WERI-Rb-1 (cell line): Measurements from ENCODE around the gene EMP1.

Experiments used
- DNase-seq: peaks from one replicate; pipeline ENCODE4 v3.0.0-alpha.2; 2020
- H3K27ac ChIP-seq: fragments of 250-450 bp; sonication (Bioruptor Pico); 2 replicates; pipeline ENCODE4 v1.5.1; 2020; ENCODE audit warnings: mild to moderate bottlenecking, moderate library complexity
- H3K27me3 ChIP-seq: fragments of 250-450 bp; sonication (Bioruptor Pico); 2 replicates; pipeline ENCODE4 v1.5.1; 2021; ENCODE audit warnings: mild to moderate bottlenecking, low read depth, moderate library complexity; ENCODE audit not compliant: insufficient read depth, severe bottlenecking
- H3K36me3 ChIP-seq: fragments of 250-450 bp; sonication (Bioruptor Pico); 2 replicates; pipeline ENCODE4 v1.5.1; 2020; ENCODE audit warnings: mild to moderate bottlenecking, moderate library complexity
- H3K4me3 ChIP-seq: 2 replicates; pipeline ENCODE4 v1.5.1; 2011; ENCODE audit warnings: low read depth, mild to moderate bottlenecking, control low read depth, low read length
- H3K9me3 ChIP-seq: fragments of 250-450 bp; sonication (Bioruptor Pico); 2 replicates; pipeline ENCODE4 v1.5.1; 2021; ENCODE audit warnings: mild to moderate bottlenecking, moderate library complexity; ENCODE audit not compliant: severe bottlenecking
- CTCF ChIP-seq: IDR thresholded peaks from 2 replicates; pipeline ENCODE4 v1.5.1; 2011; ENCODE audit warnings: low read depth, mild to moderate bottlenecking, control low read depth, inconsistent platforms, low read length

The EMP1 gene

DNA sequence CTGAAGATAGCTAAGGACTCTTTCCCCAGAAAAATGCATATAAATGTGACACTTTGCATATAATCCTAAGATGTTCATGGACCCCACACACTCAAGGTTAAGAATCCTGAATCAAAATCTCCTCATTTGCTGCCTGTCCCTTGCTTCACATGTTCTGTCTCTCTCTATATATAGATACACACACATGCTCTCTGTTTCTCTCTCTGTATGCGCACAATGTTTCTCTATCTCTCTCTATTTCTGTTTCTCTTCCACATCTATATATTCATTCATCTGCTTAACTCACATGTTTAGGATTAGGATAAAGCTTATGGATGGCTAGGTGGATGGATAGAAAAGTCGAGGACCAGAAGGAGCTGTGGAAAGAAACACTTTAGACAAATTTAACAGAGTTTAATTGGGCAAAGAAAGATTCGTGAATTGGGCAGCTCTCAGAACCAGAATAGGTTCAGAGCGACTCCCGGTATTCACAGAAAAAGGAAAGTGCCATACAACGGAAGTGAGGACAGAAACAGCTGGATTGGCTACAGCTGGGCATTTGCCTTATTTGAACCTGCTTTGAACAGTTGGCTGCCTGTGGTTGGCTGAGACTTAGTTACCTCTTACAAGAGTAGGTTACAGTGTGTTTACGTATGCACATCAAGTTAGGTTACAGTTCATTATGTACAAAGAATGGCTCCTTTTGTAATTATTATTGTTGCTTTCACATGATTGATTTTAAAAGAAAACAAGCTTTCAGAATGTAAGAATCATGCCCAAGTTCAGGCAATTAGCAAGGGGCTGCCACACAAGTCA, 57.6 kb downstream of the EMP1 start:
- Histone ChIP-seq H3K9me3 (no peaks in the 10 kb centered on the region), H3K4me3 (no peak overlapping the region), H3K36me3 (no peaks in the 10 kb centered on the region), H3K27ac (no peak overlapping the region), H3K27me3 (no peaks in the 10 kb centered on the region)
- no peak for TF ChIP-seq CTCF
- no peak for DNase-seq

DNA sequence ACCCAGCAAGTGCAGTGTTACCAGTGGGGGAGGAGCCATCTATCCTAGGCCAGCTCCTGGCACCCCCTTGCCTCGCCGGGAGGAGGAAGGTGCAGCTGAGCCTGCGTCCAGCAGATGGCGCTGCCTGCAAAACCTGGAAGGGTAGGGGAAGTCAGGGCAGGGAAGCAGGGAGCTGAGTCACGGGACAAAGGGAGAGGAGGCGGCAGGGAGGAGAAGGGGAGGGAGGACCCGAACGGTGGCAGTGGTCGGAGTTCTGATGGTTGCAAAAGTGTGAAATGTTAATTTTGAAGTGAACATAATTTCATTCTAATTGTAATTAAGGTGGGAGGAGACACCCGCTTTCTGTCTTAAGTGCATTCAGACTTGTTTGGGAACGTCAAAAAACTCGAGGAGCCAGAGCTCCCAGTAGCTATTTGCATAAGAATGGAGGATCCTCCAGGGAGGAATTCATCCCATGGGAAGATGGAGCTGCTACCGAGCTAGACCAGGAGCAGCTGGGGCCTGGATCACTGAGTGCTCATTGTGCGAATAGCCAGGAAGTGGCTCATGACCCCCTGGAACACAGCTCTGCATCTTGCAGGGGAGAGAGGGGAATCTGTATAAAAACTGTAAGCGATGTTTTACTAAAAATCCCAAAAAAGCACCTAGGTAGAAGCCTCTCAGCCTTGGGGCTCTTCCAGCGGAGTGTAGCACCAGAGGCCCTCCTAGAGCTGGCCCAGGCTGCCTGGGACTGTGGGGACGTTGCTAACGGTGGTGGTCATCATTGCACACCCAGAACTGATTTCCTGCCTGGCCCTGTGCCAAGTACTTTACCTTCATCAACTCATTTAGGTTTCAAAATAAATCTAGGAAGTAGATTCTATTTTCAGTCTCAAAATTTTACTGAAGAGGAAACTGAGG, 59.5 kb downstream of the EMP1 start:
- peak; percentile 94 for DNase-seq
- no peaks in the 10 kb centered on the region for H3K9me3 ChIP-seq
- peak overlapping the region; percentile 40 for H3K4me3 ChIP-seq
- TF ChIP-seq CTCF, result peak; percentile 94
- H3K27me3 ChIP-seq, result no peaks in the 10 kb centered on the region
- no peak overlapping the region; the same call in 1 of the 2 replicates for H3K27ac ChIP-seq
- H3K36me3 ChIP-seq, result no peaks in the 10 kb centered on the region

- DNase-seq, result no peak
- H3K4me3 ChIP-seq, result no peak overlapping the region
- no peak for TF ChIP-seq CTCF
- H3K27ac ChIP-seq, result no peak overlapping the region
- no peaks in the 10 kb centered on the region for H3K36me3 ChIP-seq
- H3K27me3 ChIP-seq, result no peaks in the 10 kb centered on the region
- H3K9me3 ChIP-seq, result no peaks in the 10 kb centered on the region
Observed at GRCh38 chr12:13256692-13257045, 60.1 kb downstream of the EMP1 start.

DNA sequence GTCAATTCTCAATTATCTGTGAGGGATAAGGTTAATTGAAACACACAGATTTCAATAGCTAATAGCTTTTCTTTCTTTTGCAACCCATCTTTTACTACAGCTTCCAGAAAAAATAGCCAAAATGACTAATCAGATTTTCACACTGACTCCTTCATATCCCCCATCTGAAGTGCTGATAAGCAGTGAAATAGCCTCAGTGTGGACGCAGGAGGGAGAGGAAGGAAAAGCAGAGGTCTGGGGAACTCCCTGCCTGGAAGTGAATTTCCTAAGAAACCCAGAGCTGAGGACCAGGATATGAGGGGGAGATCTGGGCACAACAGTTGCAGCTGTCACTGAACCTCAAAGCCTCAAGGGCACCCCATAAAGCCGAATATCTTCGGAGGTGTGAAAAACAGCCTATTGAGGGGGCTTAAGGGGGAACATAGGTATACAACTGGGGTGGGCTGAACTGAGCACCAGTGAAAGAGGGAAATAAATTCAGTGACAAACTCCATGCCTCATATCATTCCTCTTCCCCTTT, 60.9 kb downstream of the EMP1 start:
- TF ChIP-seq CTCF, result no peak
- H3K27ac ChIP-seq, result no peak overlapping the region
- no peaks in the 10 kb centered on the region for H3K9me3 ChIP-seq
- H3K27me3 ChIP-seq, result no peaks in the 10 kb centered on the region
- DNase-seq, result no peak
- H3K36me3 ChIP-seq, result no peaks in the 10 kb centered on the region
- no peak overlapping the region for H3K4me3 ChIP-seq

- TF ChIP-seq CTCF, result no peak
- H3K4me3 ChIP-seq, result no peak overlapping the region
- no peaks in the 10 kb centered on the region for H3K9me3 ChIP-seq
- no peaks in the 10 kb centered on the region for H3K36me3 ChIP-seq
- DNase-seq, result peak; percentile 78
- H3K27ac ChIP-seq, result no peak overlapping the region
- no peaks in the 10 kb centered on the region for H3K27me3 ChIP-seq
Observed at GRCh38 chr12:13258197-13258596, 61.7 kb downstream of the EMP1 start.
